ENCODE results near the gene UBE2E2. TPM values are rescaled to one million over a fixed set of nuclear protein-coding genes. Genes with fewer than 3 reads are reported as not detected.

UBE2E2 gene
- polyA plus RNA-seq, 2 donors = 16.6 to 21.0 TPM

GRCh38 chr3:23437484-23438145 is 234.5 kb downstream of the UBE2E2 start:
- Histone ChIP-seq H3K4me1 (ENCODE audit: control insufficient read depth in 2 of 2, insufficient read depth in 2 of 2, low read length in 1 of 2) (no peaks in the 10 kb centered on the region), H3K27me3 (ENCODE audit: control insufficient read depth in 1 of 2, insufficient read depth in 2 of 2, low read length in 2 of 2) (no peaks in the 10 kb centered on the region), H3K9me3 (ENCODE audit: control insufficient read depth in 2 of 2, insufficient read depth in 1 of 2, low read depth in 1 of 2, low read length in 1 of 2) (no peaks in the 10 kb centered on the region), H3K36me3 (ENCODE audit: control insufficient read depth in 2 of 2, insufficient read depth in 2 of 2, low read length in 1 of 2) (no peaks in the 10 kb centered on the region), H3K27ac (ENCODE audit: low read depth in 2 of 2, low read length in 1 of 2) (no peak overlapping the region), H3K4me3 (ENCODE audit: low read depth in 1 of 2, low read length in 2 of 2) (no peak overlapping the region)
- WGBS, 2 donors = 91% methylated on average over 7 of the region's 7 CpGs

DNA sequence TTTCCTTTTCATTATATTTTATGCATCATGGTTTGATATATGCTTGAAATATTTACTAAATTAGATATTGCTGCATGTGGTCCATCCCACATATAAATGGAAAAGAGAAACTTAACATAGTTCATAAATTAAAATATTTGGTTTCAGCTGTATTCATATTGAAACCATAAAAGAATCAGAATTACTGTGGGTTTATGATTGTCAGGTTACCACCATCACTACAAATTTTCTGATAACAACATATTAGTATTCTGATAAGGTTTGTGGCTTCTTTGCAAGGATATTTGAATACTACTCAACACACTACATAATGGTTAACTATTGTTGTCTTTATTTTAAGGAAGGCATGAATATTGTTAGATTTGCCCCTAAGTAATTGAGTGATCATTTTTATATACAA is 235.5 kb downstream of the UBE2E2 start:
- no peaks in the 10 kb centered on the region for H3K9me3 ChIP-seq (ENCODE audit: control insufficient read depth in 2 of 2, insufficient read depth in 1 of 2, low read depth in 1 of 2, low read length in 1 of 2)
- H3K4me1 ChIP-seq (ENCODE audit: control insufficient read depth in 2 of 2, insufficient read depth in 2 of 2, low read length in 1 of 2) = no peaks in the 10 kb centered on the region
- H3K27me3 ChIP-seq (ENCODE audit: control insufficient read depth in 1 of 2, insufficient read depth in 2 of 2, low read length in 2 of 2) = no peaks in the 10 kb centered on the region
- no peak overlapping the region for H3K4me3 ChIP-seq (ENCODE audit: low read depth in 1 of 2, low read length in 2 of 2)
- H3K36me3 ChIP-seq (ENCODE audit: control insufficient read depth in 2 of 2, insufficient read depth in 2 of 2, low read length in 1 of 2) = no peaks in the 10 kb centered on the region
- no peak overlapping the region for H3K27ac ChIP-seq (ENCODE audit: low read depth in 2 of 2, low read length in 1 of 2)

- no peak overlapping the region for H3K27ac ChIP-seq (ENCODE audit: low read depth in 2 of 2, low read length in 1 of 2)
- H3K4me1 ChIP-seq (ENCODE audit: control insufficient read depth in 2 of 2, insufficient read depth in 2 of 2, low read length in 1 of 2) = no peaks in the 10 kb centered on the region
- H3K36me3 ChIP-seq (ENCODE audit: control insufficient read depth in 2 of 2, insufficient read depth in 2 of 2, low read length in 1 of 2) = no peaks in the 10 kb centered on the region
- H3K9me3 ChIP-seq (ENCODE audit: control insufficient read depth in 2 of 2, insufficient read depth in 1 of 2, low read depth in 1 of 2, low read length in 1 of 2) = no peaks in the 10 kb centered on the region
- H3K27me3 ChIP-seq (ENCODE audit: control insufficient read depth in 1 of 2, insufficient read depth in 2 of 2, low read length in 2 of 2) = no peaks in the 10 kb centered on the region
- no peak overlapping the region for H3K4me3 ChIP-seq (ENCODE audit: low read depth in 1 of 2, low read length in 2 of 2)
- whole genome bisulfite sequencing, 2 donors = 84 to 92% methylated on average over 2 of the region's 2 CpGs
Observed at GRCh38 chr3:23439080-23439479, 236.0 kb downstream of the UBE2E2 start.

DNA sequence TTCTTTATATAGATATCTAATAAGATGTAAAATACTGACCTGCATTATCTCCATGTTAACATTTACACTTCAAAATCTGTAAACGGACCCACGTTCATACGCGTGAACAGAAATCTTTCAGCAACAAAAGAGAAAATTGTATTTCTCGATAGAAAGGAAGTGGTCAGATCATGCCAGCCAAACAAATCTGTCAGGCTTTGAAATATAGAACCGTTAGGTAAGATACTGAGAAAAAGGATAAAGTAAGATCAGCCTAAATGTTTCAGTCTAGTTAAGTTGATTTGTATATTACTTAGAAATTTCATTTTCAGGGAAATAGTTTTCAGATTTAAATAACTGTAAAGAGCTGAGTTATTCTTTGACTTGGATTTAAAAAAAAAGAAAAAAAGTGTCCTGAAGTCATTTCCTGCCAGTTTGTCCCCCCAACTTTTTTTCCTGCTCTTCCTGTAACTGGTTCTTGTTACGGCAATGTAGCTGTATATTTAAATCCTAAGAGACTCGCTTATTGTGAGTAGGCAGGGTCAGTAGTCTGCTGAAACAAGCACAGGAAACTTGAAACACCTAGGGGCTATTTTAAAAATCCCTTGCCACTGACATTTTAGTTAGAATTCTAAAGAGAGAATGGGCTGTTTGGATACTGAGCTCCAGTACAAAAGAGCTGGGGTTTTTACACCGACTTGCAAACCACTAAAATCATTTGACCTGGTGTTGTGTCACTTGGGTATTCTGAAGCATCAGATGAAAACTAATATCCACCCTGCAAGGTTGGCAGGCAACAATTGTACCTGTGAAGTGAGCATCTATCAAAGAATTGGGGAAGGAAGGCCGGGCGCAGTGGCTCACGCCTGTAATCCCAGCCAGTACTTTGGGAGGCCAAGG is 237.5 kb downstream of the UBE2E2 start:
- H3K4me1 ChIP-seq (ENCODE audit: control insufficient read depth in 2 of 2, insufficient read depth in 2 of 2, low read length in 1 of 2) = peaks cover 0 to 2% of the 10 kb centered on the region in 2 donors
- H3K27ac ChIP-seq (ENCODE audit: low read depth in 2 of 2, low read length in 1 of 2) = no peak overlapping the region
- no peaks in the 10 kb centered on the region for H3K36me3 ChIP-seq (ENCODE audit: control insufficient read depth in 2 of 2, insufficient read depth in 2 of 2, low read length in 1 of 2)
- no peak overlapping the region for H3K4me3 ChIP-seq (ENCODE audit: low read depth in 1 of 2, low read length in 2 of 2)
- H3K27me3 ChIP-seq (ENCODE audit: control insufficient read depth in 1 of 2, insufficient read depth in 2 of 2, low read length in 2 of 2) = no peaks in the 10 kb centered on the region
- H3K9me3 ChIP-seq (ENCODE audit: control insufficient read depth in 2 of 2, insufficient read depth in 1 of 2, low read depth in 1 of 2, low read length in 1 of 2) = no peaks in the 10 kb centered on the region
- 75 to 80% methylated on average over 12 of the region's 12 CpGs for WGBS, 2 donors

- no peaks in the 10 kb centered on the region for H3K27me3 ChIP-seq (ENCODE audit: control insufficient read depth in 1 of 2, insufficient read depth in 2 of 2, low read length in 2 of 2)
- 63 to 65% methylated on average over 4 of the region's 4 CpGs for WGBS, 2 donors
- H3K4me3 ChIP-seq (ENCODE audit: low read depth in 1 of 2, low read length in 2 of 2) = no peak overlapping the region
- no peaks in the 10 kb centered on the region for H3K9me3 ChIP-seq (ENCODE audit: control insufficient read depth in 2 of 2, insufficient read depth in 1 of 2, low read depth in 1 of 2, low read length in 1 of 2)
- no peak overlapping the region for H3K27ac ChIP-seq (ENCODE audit: low read depth in 2 of 2, low read length in 1 of 2)
- H3K36me3 ChIP-seq (ENCODE audit: control insufficient read depth in 2 of 2, insufficient read depth in 2 of 2, low read length in 1 of 2) = no peaks in the 10 kb centered on the region
- peaks cover 0 to 2% of the 10 kb centered on the region in 2 donors for H3K4me1 ChIP-seq (ENCODE audit: control insufficient read depth in 2 of 2, insufficient read depth in 2 of 2, low read length in 1 of 2)
Observed at GRCh38 chr3:23442598-23443383, 239.7 kb downstream of the UBE2E2 start.

- WGBS, 2 donors = 99 to 100% methylated on average over 1 of the region's 1 CpG
- Histone ChIP-seq H3K4me1 (ENCODE audit: control insufficient read depth in 2 of 2, insufficient read depth in 2 of 2, low read length in 1 of 2) (peaks cover 0 to 2% of the 10 kb centered on the region in 2 donors), H3K36me3 (ENCODE audit: control insufficient read depth in 2 of 2, insufficient read depth in 2 of 2, low read length in 1 of 2) (no peaks in the 10 kb centered on the region), H3K4me3 (ENCODE audit: low read depth in 1 of 2, low read length in 2 of 2) (no peak overlapping the region), H3K27ac (ENCODE audit: low read depth in 2 of 2, low read length in 1 of 2) (no peak overlapping the region), H3K27me3 (ENCODE audit: control insufficient read depth in 1 of 2, insufficient read depth in 2 of 2, low read length in 2 of 2) (no peaks in the 10 kb centered on the region), H3K9me3 (ENCODE audit: control insufficient read depth in 2 of 2, insufficient read depth in 1 of 2, low read depth in 1 of 2, low read length in 1 of 2) (no peaks in the 10 kb centered on the region)
Observed at GRCh38 chr3:23444386-23444785, 241.3 kb downstream of the UBE2E2 start.

GRCh38 chr3:23446301-23446700 is 243.2 kb downstream of the UBE2E2 start:
- Histone ChIP-seq H3K27me3 (ENCODE audit: control insufficient read depth in 1 of 2, insufficient read depth in 2 of 2, low read length in 2 of 2) (no peaks in the 10 kb centered on the region), H3K27ac (ENCODE audit: low read depth in 2 of 2, low read length in 1 of 2) (no peak overlapping the region), H3K4me1 (ENCODE audit: control insufficient read depth in 2 of 2, insufficient read depth in 2 of 2, low read length in 1 of 2) (peaks cover 0 to 2% of the 10 kb centered on the region in 2 donors), H3K9me3 (ENCODE audit: control insufficient read depth in 2 of 2, insufficient read depth in 1 of 2, low read depth in 1 of 2, low read length in 1 of 2) (no peaks in the 10 kb centered on the region), H3K4me3 (ENCODE audit: low read depth in 1 of 2, low read length in 2 of 2) (no peak overlapping the region), H3K36me3 (ENCODE audit: control insufficient read depth in 2 of 2, insufficient read depth in 2 of 2, low read length in 1 of 2) (no peaks in the 10 kb centered on the region)
- WGBS, 2 donors = 89 to 92% methylated on average over 3 of the region's 3 CpGs

- Histone ChIP-seq H3K27me3 (ENCODE audit: control insufficient read depth in 1 of 2, insufficient read depth in 2 of 2, low read length in 2 of 2) (no peaks in the 10 kb centered on the region), H3K27ac (ENCODE audit: low read depth in 2 of 2, low read length in 1 of 2) (no peak overlapping the region), H3K9me3 (ENCODE audit: control insufficient read depth in 2 of 2, insufficient read depth in 1 of 2, low read depth in 1 of 2, low read length in 1 of 2) (no peaks in the 10 kb centered on the region), H3K4me1 (ENCODE audit: control insufficient read depth in 2 of 2, insufficient read depth in 2 of 2, low read length in 1 of 2) (peaks cover 0 to 2% of the 10 kb centered on the region in 2 donors), H3K4me3 (ENCODE audit: low read depth in 1 of 2, low read length in 2 of 2) (no peak overlapping the region), H3K36me3 (ENCODE audit: control insufficient read depth in 2 of 2, insufficient read depth in 2 of 2, low read length in 1 of 2) (no peaks in the 10 kb centered on the region)
- 74 to 84% methylated on average over 2 of the region's 2 CpGs for WGBS, 2 donors
Observed at GRCh38 chr3:23448998-23449537, 245.9 kb downstream of the UBE2E2 start.

- no peak overlapping the region for H3K27ac ChIP-seq (ENCODE audit: low read depth in 2 of 2, low read length in 1 of 2)
- 84% methylated on average over 2 of the region's 2 CpGs for WGBS, 2 donors
- no peaks in the 10 kb centered on the region for H3K36me3 ChIP-seq (ENCODE audit: control insufficient read depth in 2 of 2, insufficient read depth in 2 of 2, low read length in 1 of 2)
- H3K4me1 ChIP-seq (ENCODE audit: control insufficient read depth in 2 of 2, insufficient read depth in 2 of 2, low read length in 1 of 2) = peaks cover 0 to under 1% of the 10 kb centered on the region in 2 donors
- no peak overlapping the region for H3K4me3 ChIP-seq (ENCODE audit: low read depth in 1 of 2, low read length in 2 of 2)
- H3K27me3 ChIP-seq (ENCODE audit: control insufficient read depth in 1 of 2, insufficient read depth in 2 of 2, low read length in 2 of 2) = no peaks in the 10 kb centered on the region
- no peaks in the 10 kb centered on the region for H3K9me3 ChIP-seq (ENCODE audit: control insufficient read depth in 2 of 2, insufficient read depth in 1 of 2, low read depth in 1 of 2, low read length in 1 of 2)
Observed at GRCh38 chr3:23450051-23450450, 246.9 kb downstream of the UBE2E2 start.
